Mesendoderm (in vitro differentiated cells): ENCODE results near the gene NT5C2.

Source experiments
- DNase-seq: peaks from one replicate; pipeline ENCODE4 v3.0.0; 2013
- H2AK5ac ChIP-seq: 2 replicates; pipeline ENCODE4 v1.6.1; 2013; ENCODE audit warnings: low read length, inconsistent platforms
- H2BK120ac ChIP-seq: 2 replicates; pipeline ENCODE4 v1.6.1; 2013; ENCODE audit warnings: low read depth, mild to moderate bottlenecking, low read length, moderate library complexity, mixed read lengths
- H2BK15ac ChIP-seq: replicated peaks from 2 replicates; pipeline ENCODE4 v1.6.1; 2013; ENCODE audit warnings: low read depth, mild to moderate bottlenecking, moderate library complexity
- H2BK5ac ChIP-seq: 2 replicates; pipeline ENCODE4 v1.6.1; 2013; ENCODE audit warnings: low read length, inconsistent platforms
- H3K18ac ChIP-seq: 2 replicates; pipeline ENCODE4 v1.6.1; 2013; ENCODE audit warnings: mild to moderate bottlenecking, low read length, mixed read lengths
- H3K23ac ChIP-seq: one replicate; pipeline ENCODE4 v1.6.1; 2013; ENCODE audit warnings: low read length
- H3K27ac ChIP-seq: 2 replicates; pipeline ENCODE4 v1.5.1; 2013; ENCODE audit warnings: low read depth, mild to moderate bottlenecking, inconsistent platforms, low read length, moderate library complexity
- H3K27me3 ChIP-seq: 2 replicates; pipeline ENCODE4 v1.6.1; 2013; ENCODE audit warnings: low read length, control low read depth, mild to moderate bottlenecking, inconsistent platforms; ENCODE audit not compliant: insufficient read depth, poor library complexity
- H3K36me3 ChIP-seq: 2 replicates; pipeline ENCODE4 v1.6.1; 2013; ENCODE audit warnings: low read length, inconsistent platforms; ENCODE audit not compliant: control insufficient read depth, insufficient read depth
- H3K4ac ChIP-seq: one replicate; pipeline ENCODE4 v1.6.1; 2013; ENCODE audit warnings: low read depth, mild to moderate bottlenecking, low read length, moderate library complexity
- H3K4me1 ChIP-seq: 2 replicates; pipeline ENCODE4 v1.6.1; 2013; ENCODE audit warnings: low read depth, low read length, inconsistent platforms; ENCODE audit not compliant: control insufficient read depth
- H3K4me2 ChIP-seq: 2 replicates; pipeline ENCODE4 v1.6.1; 2013; ENCODE audit warnings: low read length
- H3K4me3 ChIP-seq: 2 replicates; pipeline ENCODE4 v1.5.1; 2013; ENCODE audit warnings: mild to moderate bottlenecking, low read length
- H3K56ac ChIP-seq: one replicate; pipeline ENCODE4 v1.6.1; 2013; ENCODE audit warnings: low read length
- H3K79me1 ChIP-seq: 2 replicates; pipeline ENCODE4 v1.6.1; 2013; ENCODE audit warnings: low read length, inconsistent platforms
- H3K79me2 ChIP-seq: 2 replicates; pipeline ENCODE4 v1.6.1; 2013; ENCODE audit warnings: mild to moderate bottlenecking, low read length; ENCODE audit not compliant: control insufficient read depth, insufficient read depth
- H3K9ac ChIP-seq: 2 replicates; pipeline ENCODE4 v1.6.1; 2013; ENCODE audit warnings: low read length, inconsistent platforms
- H4K5ac ChIP-seq: one replicate; pipeline ENCODE4 v1.6.1; 2013; ENCODE audit warnings: low read length
- H4K8ac ChIP-seq: one replicate; pipeline ENCODE4 v1.6.1; 2013; ENCODE audit warnings: low read depth, mild to moderate bottlenecking, control low read depth, low read length, moderate library complexity
- WGBS: extraction: QIAGEN DNeasy Blood & Tissue Kit; methylation state at CpG from one replicate; pipeline ENCODE4 v1.1.7; 2013; ENCODE audit warnings: low lambda C conversion rate, missing lambda C conversion rate; ENCODE audit not compliant: insufficient coverage; ENCODE audit errors: extremely low coverage; 5-methylcytosine and 5-hydroxymethylcytosine counted together

NT5C2 gene

GRCh38 chr10:103086799-103087198, 106.3 kb downstream of the NT5C2 start:
- Histone ChIP-seq H3K4me1 (no peaks in the 10 kb centered on the region), H2BK5ac (no peak overlapping the region), H3K4me2 (no peak overlapping the region), H3K27me3 (no peaks in the 10 kb centered on the region), H3K79me1 (no peaks in the 10 kb centered on the region), H3K27ac (no peak overlapping the region), H2AK5ac (no peak overlapping the region), H3K4me3 (no peak overlapping the region), H4K8ac (no peak overlapping the region), H3K4ac (no peak overlapping the region), H3K23ac (no peak overlapping the region), H3K36me3 (peaks cover 13% of the 10 kb centered on the region), H3K56ac (no peak overlapping the region), H3K18ac (no peak overlapping the region), H2BK120ac (no peak overlapping the region), H3K79me2 (no peaks in the 10 kb centered on the region), H2BK15ac (no peak overlapping the region), H4K5ac (no peak overlapping the region), H3K9ac (no peak overlapping the region)
- no peak for DNase-seq
- WGBS = no CpG with 5 or more reads among the region's 2 CpGs

- WGBS = no CpG with 5 or more reads among the region's 2 CpGs
- H2AK5ac ChIP-seq = no peak overlapping the region
- H3K23ac ChIP-seq = no peak overlapping the region
- H4K5ac ChIP-seq = no peak overlapping the region
- no peak overlapping the region for H3K9ac ChIP-seq
- no peaks in the 10 kb centered on the region for H3K27me3 ChIP-seq
- no peaks in the 10 kb centered on the region for H3K4me1 ChIP-seq
- no peak overlapping the region for H2BK15ac ChIP-seq
- no peak overlapping the region for H3K56ac ChIP-seq
- H2BK120ac ChIP-seq = no peak overlapping the region
- no peak for DNase-seq
- no peaks in the 10 kb centered on the region for H3K79me2 ChIP-seq
- H3K4ac ChIP-seq = no peak overlapping the region
- H3K4me3 ChIP-seq = no peak overlapping the region
- H4K8ac ChIP-seq = no peak overlapping the region
- H3K27ac ChIP-seq = no peak overlapping the region
- no peak overlapping the region for H3K4me2 ChIP-seq
- H3K36me3 ChIP-seq = peaks cover 10% of the 10 kb centered on the region
- no peak overlapping the region for H3K18ac ChIP-seq
- H3K79me1 ChIP-seq = no peaks in the 10 kb centered on the region
- no peak overlapping the region for H2BK5ac ChIP-seq
These were observed 106.8 kb downstream of the NT5C2 start for GRCh38 chr10:103086261-103086660.

GRCh38 chr10:103083977-103084320, 109.1 kb downstream of the NT5C2 start:
- Histone ChIP-seq H2AK5ac (no peak overlapping the region), H3K36me3 (peaks cover 2% of the 10 kb centered on the region), H3K79me2 (no peaks in the 10 kb centered on the region), H3K18ac (no peak overlapping the region), H3K27ac (no peak overlapping the region), H4K8ac (no peak overlapping the region), H2BK15ac (no peak overlapping the region), H3K4me3 (no peak overlapping the region), H4K5ac (no peak overlapping the region), H3K23ac (no peak overlapping the region), H3K4ac (no peak overlapping the region), H3K9ac (no peak overlapping the region), H3K79me1 (no peaks in the 10 kb centered on the region), H3K27me3 (no peaks in the 10 kb centered on the region), H2BK5ac (no peak overlapping the region), H3K56ac (no peak overlapping the region), H2BK120ac (no peak overlapping the region), H3K4me2 (no peak overlapping the region), H3K4me1 (no peaks in the 10 kb centered on the region)
- no CpG with 5 or more reads among the region's 5 CpGs for WGBS
- no peak for DNase-seq

GRCh38 chr10:103083266-103083976, 109.7 kb downstream of the NT5C2 start:
- Histone ChIP-seq H3K79me2 (no peaks in the 10 kb centered on the region), H3K56ac (no peak overlapping the region), H2BK15ac (no peak overlapping the region), H3K18ac (no peak overlapping the region), H4K8ac (no peak overlapping the region), H3K4me3 (no peak overlapping the region), H3K23ac (no peak overlapping the region), H4K5ac (no peak overlapping the region), H3K4me1 (no peaks in the 10 kb centered on the region), H3K4ac (no peak overlapping the region), H2AK5ac (no peak overlapping the region), H3K36me3 (peaks cover 2% of the 10 kb centered on the region), H3K79me1 (no peaks in the 10 kb centered on the region), H3K4me2 (no peak overlapping the region), H3K9ac (no peak overlapping the region), H3K27ac (no peak overlapping the region), H2BK120ac (no peak overlapping the region), H3K27me3 (no peaks in the 10 kb centered on the region), H2BK5ac (no peak overlapping the region)
- no peak for DNase-seq
- WGBS = no CpG with 5 or more reads among the region's 7 CpGs

GRCh38 chr10:103082683-103083082, 110.4 kb downstream of the NT5C2 start:
- Histone ChIP-seq H3K27ac (no peak overlapping the region), H3K79me1 (no peaks in the 10 kb centered on the region), H2AK5ac (no peak overlapping the region), H3K18ac (no peak overlapping the region), H4K5ac (no peak overlapping the region), H4K8ac (no peak overlapping the region), H3K36me3 (peaks cover 2% of the 10 kb centered on the region), H3K4me1 (no peaks in the 10 kb centered on the region), H3K4me2 (no peak overlapping the region), H3K79me2 (no peaks in the 10 kb centered on the region), H2BK120ac (no peak overlapping the region), H3K23ac (no peak overlapping the region), H3K9ac (no peak overlapping the region), H2BK5ac (no peak overlapping the region), H3K4me3 (no peak overlapping the region), H3K4ac (no peak overlapping the region), H3K56ac (no peak overlapping the region), H3K27me3 (no peaks in the 10 kb centered on the region), H2BK15ac (no peak overlapping the region)
- DNase-seq = no peak
- no CpG with 5 or more reads among the region's 1 CpG for WGBS
